Dermis blood vessel endothelial cell (primary cell): Measurements from ENCODE around the gene GPR183. TPM values are rescaled to one million over a fixed set of nuclear protein-coding genes. Genes with fewer than 3 reads are reported as not detected.

Source experiments
- DNase-seq: peaks from one replicate; pipeline ENCODE4 v3.0.0; 2010
- total RNA-seq: library from RNA; depleted of rRNA; stranded (reverse); fragments of >200 nt; gene quantifications from 2 replicates; pipeline ENCODE4 v1.2.3, GENCODE V29; 2014

The GPR183 gene, protein sequence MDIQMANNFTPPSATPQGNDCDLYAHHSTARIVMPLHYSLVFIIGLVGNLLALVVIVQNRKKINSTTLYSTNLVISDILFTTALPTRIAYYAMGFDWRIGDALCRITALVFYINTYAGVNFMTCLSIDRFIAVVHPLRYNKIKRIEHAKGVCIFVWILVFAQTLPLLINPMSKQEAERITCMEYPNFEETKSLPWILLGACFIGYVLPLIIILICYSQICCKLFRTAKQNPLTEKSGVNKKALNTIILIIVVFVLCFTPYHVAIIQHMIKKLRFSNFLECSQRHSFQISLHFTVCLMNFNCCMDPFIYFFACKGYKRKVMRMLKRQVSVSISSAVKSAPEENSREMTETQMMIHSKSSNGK
- 0.09 and 0.34 TPM in 2 replicates for total RNA-seq

DNA sequence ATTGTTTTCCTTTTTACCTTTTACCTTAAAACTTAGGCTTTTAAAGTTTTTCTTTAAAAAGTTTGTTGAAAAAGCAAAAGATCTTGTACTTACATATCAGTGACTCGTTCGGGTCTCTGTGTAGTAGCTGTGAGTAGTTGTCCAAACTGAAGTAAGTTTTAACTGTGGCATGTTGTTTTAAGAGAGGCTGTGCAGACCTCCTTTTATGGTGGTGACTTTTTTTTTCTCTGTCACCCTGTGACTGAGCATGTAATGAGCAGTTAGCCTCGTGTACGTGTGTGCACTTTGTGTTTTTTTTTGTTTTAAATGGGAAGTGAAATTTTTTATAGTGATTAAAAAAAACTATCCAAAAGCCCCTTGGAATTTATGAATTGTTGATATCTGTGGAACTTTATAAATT, at the start of gene GPR183:
Gene GPR183, minus strand, starts transcription at position 153 of the 400 bp plus-strand sequence. CDS start 11,254 bp downstream, outside the sequence.
- DNase-seq, result peak; percentile 64

DNA sequence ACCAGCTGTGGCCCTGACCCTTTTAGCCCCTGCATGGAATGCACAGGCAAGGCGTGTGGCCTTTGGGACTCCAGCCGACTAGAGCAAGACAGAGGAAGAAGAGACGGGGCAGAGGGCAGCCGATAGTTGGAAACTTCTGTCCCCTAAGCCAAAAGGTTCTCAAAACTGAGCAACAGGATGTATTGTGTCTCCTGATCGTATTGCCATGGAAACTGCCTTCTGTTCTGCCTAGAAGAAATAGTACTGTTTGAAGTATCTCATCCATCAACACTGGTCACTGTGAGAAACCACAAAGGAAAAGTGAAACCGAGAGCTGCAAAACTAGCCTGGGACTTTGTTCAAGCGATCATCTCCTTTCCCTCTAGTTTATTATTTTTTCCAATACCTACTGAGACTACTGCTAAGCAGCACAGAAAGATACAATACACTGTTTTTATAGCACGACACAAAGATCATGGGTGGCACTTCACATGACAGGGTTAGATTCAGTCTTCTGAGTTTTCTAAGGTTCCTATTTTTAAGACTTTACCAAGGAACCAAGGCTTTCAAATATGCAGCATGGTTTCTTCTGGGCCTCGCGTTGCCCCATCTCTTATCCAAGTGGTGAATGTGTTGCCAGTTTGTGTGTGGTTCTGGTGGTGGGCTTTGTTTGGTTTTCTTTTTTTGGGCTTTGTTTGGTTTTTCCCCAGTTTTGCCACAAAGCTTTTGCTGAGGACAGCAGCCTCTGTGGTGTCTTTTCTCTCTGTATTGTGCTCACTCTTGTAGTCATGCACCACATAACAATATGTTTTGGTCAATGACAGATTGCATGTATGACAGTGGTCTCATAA, 49.3 kb upstream of the GPR183 start:
- DNase-seq, result peak; percentile 95

DNA sequence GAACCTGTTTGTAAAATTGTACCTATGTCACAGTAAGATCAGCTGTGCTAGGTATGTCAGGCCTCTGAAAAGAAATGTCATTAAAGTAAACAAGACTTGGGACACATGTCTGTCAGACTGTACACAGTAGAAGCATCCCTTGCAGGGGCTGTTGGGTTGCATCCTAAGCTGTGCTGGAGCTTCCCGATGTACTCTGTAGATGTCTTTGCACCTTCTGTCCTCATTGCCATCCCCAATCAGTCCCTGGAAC, 48.7 kb upstream of the GPR183 start:
- no peak for DNase-seq

DNA sequence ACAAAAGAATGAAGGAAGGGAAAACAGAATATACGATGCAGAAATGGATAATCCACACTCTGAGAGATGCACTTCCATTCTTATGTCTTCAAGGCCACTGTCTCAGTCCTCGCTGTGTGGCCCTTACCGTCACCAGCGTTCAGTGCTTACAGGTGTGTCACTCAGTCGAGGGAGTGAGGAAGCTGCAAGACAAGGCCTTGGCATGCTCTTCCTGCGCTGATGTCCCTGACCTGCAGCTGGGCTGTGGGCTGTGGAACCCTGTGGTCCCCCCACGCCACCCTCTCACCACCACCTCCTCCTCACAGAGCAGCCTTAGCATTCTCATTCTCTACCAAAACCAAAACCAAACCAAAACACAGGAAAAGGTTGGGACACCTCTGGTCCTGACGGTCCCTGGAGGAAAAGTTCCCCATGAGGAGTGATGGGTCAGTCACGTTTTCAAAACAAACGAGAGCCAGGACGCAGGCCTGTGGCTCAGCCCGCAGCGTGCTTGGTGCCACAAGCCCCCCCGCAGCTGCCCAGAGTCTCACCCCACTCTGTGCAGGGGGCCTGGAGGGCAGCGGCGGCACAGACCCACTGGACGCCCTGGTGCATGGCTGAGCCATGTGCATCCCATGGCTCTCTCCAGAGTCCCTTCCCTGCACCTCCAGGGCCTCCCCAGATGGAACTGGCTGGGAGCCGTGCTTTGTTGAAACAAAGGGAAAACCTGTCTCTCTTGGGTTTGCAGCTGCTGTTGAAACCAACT, 48.2 kb upstream of the GPR183 start:
- DNase-seq, result no peak

DNA sequence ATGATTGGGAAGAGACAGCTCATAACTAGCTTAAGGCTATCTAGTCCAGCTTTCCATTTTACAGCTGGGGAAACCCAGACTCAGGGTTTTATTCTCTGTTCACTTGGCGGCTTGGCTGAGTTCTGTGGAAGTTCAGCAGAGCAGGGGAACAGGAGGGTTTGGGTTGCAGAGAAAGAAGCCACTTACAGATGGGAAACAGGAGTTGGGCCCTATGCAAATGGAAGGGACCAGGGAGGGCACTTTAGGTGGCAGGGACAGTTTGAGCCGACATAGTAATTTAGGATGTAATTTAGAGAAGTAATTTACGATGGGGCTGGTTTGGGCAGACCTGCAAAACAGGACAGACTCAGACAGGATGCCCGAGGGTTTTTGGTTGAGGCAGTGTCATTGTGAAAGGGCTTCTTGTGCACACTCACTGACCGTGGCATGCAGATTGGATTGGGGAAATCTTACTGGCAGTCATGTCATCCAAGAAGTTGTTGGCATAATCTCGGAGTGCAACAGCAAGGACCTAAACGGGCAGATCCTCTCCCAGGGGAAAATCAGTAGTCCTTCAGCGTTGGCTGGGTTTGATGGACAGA, 47.3 kb upstream of the GPR183 start:
- no peak for DNase-seq

DNA sequence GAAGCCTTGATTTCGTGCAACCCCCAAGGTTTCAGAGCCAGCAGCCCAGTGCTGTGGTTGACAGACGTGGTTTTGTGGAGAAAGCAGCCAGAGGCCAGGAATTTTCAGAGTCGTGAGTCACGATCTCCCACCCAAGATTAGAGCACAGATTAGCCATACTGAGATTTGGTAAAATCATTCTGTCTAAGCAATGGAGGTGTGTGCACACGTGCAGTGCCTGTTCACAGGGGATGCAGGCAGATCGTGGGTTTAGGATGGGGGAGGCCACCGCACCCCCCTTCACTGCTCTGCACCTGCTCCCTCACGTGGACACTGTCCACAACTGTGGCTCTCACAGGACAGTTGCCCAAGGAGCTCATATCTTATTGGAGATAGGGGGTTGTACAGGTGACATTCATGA, 46.6 kb upstream of the GPR183 start:
- no peak for DNase-seq

DNA sequence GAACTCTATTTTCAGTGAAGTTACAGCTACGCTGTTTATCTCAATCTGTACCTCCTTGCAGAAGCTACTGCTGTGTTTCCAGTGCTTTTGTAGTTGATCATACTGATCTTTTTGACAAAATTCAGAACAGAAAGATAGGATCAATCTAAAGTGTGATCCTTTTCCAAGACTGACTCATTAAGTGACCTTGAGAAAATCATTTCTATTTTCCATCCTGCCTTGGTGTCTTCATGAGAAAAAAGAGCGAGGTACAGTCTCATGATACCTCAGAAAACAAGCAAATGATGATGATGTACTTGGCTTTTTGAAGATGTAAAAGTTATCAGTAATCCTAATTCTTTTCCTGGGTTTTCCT, 46.0 kb upstream of the GPR183 start:
- DNase-seq, result no peak

DNA sequence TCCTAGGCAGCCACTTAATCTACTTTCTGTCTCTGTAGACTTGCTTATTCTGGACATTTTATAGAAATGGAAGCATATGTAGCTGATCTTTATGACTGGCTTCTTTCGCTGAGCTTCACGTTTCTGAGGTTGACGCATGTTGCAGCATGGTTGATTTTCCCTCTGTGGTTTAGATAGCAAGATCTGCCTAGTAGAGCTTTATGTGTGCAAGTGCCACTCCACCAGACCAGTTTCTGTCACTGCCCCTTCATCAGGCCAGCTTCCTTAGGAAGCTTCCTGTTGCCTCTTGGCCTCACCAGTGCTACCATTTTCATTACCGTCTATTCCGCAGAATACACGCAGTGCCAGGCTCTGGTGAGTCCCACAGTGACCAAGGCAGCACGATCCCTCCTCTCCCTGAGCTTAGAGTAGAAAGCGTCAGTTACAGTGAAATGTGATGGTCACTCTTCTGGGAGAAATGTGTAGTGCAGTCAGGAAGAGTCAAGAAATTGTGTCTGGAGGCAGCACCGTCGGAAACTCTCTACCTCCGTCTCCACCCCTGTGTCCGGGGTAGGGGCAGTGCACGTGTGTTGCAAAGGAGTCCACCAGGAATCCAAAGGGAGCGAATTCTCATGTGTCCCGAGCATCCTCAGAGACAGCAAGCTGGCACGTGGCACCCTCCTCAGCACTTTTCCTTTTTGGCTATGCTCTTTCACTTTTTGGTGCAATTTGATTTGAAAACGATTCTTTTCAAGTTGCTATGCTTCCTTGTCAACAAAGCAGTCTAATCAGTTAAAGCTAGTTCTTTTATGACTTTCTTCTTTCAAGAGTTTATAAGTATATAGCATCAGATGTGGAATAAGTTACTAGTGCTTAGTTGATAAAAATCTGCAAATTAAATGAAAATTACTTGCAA, 45.4 kb upstream of the GPR183 start:
- no peak for DNase-seq

DNA sequence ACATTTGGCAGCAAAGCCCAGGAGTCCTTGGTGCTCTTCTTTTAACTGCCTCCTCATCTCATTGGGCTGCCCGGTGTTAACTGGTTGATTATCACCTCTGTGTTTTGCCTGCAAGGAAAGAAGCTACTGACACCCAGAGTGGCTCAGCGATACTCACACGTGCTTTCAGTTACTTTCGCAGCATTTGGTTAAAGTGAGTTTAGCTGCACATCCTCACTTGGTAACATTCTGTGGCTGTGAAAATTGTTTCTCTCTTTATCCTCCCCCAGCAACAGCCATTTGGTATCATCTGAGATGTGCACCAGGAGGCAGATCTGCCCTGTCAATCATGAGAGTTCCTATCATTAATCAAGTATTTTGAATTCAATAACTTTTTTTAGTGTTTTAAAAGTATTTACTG, 44.6 kb upstream of the GPR183 start:
- DNase-seq, result no peak

DNA sequence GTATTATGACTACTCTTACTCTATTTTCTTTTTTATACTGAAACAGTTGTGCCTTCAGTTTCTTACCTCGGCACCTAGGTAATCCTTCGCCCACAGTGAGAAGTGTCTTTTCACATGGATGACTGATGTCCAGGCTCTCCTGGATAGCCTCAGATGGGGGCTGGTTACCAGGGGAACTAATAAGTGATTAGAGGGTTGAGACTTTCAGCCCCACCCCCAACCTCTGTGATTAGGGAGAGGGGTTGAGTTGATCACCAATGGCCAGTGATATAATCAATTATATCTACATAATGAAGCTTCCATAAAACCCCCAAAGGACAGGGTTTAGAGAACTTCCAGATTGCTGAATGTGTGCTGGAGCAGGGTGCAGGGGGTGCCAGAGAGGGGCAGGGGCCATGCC, 43.0 kb upstream of the GPR183 start:
- DNase-seq, result no peak

DNA sequence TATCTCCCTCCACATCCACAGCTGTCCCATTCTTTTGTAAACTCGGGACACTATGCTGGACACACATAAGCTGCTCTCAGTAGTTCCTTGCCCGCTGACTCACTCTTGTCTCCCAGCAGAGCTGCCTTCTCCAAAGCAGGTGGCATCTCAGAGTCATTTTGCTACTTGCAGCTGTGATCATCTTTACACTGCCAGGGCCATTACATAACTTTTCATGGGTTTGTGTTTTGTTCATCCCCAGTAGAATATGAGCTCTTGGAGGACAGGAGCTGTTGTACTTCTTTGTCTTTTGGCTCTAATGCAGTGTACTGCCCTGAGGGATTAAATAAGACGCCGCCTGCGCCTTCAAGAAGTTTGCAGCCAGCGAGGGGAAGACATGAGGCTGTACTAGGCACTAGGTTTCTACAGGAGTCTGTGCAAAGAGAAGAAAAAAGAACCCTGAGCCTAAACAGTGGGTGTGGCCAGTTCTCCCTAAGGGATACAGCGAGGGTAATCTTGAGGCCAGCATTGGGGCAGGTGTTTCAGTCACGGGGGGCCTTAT, 40.8 kb upstream of the GPR183 start:
- no peak for DNase-seq

DNA sequence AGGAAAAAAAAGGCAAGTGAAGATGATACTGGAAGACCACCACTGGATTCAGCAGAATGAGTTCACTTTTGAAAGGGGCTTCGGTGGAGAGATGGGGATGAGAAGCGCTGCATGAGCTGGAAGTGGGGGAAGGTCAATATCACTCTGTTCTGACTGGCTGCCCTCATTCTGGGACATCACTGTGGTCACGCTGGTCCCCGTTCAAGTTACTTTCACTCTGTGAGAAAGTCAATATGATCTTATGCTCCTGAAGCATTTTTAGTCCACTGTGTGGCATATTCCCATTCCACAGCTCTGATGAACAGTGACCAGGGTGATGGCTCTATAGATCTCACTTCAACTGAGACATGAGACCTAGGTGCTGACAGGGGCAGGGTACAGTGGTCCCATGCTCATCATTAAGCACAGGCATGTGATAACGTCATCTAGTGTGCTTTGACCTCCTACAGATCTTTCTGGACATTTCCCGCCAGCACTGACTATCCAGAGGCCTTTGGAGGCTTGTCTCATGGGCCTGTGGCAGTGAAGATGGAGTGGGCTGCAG, 40.2 kb upstream of the GPR183 start:
- DNase-seq, result no peak

DNA sequence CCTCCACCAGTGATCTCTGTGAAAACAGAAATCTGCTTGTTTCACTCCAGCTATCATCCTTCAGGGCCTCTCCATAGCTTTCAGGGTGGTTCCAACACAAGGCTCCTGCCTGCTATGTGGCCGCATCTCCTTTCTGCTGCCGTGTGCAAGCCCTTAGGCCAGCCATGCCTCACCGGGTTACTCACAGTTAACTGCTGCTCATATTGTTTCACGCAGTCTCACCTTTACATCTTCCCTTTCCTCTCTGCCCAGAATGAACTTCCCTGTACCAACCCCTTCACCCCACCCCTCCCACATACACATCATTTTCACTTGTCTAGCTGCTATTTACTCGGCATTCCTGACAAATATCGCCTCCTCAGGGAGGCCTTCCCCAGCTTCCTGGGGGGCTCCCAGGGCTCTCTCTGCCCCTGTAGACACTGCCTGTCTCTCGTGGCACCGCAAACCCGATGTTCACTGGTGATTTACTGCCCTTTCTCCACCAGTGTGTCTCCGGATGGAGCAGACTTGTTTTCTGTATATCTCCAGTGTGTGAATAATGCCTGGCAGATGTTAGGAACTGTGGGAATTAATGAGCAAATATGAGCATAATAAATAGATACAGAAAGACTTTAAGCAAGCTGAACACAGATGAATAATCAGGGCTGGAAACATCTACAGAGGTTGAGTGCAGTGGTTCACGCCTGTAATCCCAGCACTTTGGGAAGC, 39.3 kb upstream of the GPR183 start:
- DNase-seq, result no peak

DNA sequence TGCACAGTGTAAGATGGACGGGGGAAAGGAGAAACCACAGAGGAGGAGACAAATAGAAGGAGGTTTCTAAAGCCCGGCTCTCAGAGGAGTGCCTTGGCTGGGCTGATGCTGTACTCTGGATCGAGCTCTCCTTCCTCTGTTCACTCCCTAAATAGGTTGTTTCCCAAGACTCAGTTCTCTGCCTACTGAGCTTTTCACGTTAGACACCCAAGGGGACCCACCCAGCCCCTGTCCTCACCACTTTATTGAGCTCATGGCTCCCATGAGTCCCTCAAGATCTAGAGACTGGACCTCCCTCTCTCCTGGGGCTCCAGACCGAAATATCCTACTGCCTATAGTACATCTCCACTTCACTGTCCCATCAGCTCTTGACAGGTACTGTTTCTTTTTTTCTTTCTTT, 38.1 kb upstream of the GPR183 start:
- no peak for DNase-seq

DNA sequence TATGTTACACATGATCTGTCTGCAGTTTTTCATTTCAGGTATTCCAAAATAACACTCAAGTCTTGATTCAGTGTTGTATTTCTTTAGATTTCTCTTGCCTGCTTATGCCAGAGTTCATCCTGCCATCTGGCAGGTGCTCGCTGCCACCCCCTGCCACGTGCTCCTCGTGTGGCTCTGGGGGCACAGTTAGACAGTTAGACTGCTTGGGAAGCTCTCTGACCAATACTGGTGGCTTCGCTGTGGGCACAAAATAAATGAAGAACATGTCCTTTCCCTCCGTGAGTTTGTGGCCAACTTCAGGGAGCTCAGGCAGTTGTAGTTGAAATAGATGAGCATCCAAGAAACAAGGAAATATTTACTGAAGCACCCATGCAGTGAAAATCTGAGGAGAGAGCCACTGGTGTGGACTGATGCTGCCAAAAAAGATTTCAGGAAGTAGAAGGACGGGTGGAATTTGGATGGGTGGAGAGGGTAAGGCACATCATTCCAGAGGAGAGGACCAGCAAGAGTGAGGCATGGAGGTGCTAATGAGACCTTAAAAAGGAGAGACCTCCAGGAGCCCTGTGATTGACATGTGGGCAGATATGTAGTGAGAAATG, 37.5 kb upstream of the GPR183 start:
- no peak for DNase-seq

DNA sequence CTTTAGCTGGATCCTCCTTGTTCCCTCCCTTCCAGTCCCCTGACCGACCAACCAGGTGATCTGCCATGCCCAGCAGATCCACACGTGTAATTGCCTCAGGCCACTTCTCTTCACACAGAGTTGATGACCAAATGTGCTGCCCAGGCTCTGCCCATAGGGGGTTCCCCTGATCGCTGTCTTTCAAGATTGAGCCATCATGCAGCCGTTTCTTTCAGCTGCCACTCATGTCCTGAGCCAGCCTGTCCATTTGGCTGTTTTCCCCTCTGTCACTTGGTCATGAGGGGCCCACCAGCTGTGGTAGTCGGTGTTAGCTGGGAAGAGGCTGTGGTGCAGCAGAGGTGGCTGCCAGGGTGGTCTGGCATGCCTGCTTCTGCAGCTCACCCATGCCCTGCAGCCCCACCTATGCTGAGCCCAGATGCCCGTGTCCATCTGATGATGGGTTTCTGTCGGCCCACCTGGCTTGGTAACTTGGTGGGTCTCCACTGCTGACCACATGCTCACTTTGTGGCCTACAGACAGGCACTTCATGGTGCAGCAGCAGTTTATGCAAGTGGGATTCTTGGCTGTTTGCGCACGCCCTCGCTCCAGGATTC, 35.6 kb upstream of the GPR183 start:
- DNase-seq, result no peak

DNA sequence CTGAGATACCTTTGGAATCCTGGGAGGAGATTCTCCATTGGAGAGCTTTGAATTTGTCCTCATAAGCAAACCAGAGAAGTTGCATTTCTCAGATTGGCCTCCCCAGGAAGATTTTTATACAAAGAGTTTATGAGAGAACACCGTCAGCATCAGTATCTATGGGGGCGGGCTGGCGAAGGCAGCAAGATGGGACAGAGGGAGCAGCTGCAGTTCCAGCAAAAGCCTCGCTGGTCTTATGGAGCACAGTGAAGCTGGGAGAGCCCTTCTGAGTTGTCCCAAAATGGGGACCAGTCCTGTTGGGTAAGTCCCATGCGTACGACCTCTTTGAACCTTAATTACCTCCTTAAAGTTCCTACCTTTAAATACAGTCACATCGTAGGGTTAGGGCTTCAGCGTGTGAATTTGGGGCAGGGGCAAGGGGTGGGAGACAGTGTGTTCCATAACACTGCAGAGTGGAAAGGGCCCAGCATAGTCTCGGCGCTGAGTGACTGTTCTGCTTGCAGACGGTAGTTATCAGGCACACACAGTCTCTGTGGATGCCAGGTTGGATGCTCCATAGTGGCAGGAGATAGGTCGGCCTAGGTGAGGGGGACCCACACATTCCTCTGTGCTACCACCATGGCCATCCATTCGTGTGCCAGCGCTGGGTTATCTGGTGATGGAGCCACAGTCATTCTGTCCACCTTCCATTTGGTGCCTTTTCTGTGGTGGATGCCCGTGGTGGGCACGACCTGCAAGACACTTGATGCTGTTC, 34.9 kb upstream of the GPR183 start:
- no peak for DNase-seq

DNA sequence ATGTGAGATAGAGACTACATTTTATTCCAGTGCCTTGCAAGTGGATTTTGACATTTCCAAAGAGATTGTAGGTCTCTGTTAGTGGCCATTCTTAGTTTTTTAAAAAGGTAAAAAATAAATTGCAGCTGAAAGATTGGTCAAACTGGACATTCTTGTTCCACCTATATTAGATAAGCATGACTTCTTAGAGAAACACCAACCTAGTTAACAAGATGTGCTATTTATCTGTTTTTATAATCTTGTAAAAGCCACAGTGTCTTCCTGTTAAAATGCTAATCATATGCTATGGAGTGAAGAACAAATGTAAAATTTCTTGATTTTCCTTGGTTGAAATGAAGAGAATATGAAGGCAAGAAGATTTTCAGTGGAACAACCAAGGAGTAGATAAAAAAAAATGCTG, 33.4 kb upstream of the GPR183 start:
- no peak for DNase-seq

DNA sequence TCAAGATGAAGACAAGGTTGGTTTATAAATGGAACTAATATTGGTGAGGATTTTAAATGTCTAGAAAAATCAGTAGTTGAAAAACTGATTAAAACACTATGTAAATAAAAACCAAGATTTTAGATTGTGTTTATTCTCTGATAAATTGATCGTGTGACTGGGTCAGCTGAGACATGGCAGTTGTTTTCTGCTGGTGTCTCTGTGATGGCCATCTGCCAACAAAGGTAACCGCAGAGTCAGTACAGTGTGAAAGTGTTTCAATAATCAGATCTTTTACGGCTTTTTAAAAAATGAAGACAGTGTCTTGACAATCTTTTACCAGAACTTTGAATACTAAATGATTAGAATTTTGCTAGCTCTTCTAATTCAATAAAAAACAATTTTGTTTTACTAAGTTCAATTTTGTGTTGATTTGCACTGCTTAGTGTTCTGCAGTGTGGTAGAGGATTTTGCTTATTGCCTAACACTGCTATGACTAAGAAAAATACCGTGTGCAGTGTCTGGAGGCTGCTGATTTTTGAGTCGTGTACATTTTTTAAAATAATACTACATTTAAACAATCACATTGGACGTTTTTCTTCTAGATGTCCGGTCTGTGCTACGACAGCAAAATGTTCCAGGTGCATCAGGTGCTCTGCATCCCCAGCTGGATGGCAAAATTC, 32.7 kb upstream of the GPR183 start:
- DNase-seq, result no peak
